Mesenchymal stem cell (in vitro differentiated cells and primary cell): ENCODE results near the gene MBTPS1.

Source experiments
- DNase-seq: peaks from one replicate; pipeline ENCODE4 v3.0.0-alpha.2; 2013
- H2AFZ ChIP-seq: one replicate; pipeline ENCODE4 v1.6.1; 2013; ENCODE audit warnings: low read depth, mild to moderate bottlenecking, control low read depth, inconsistent platforms, low read length, moderate library complexity
- H2AK5ac ChIP-seq: 2 replicates; pipeline ENCODE4 v1.6.1; 2013; ENCODE audit warnings: low read length, moderate library complexity, mild to moderate bottlenecking, inconsistent platforms; ENCODE audit not compliant: severe bottlenecking
- H2BK120ac ChIP-seq: one replicate; pipeline ENCODE4 v1.6.1; 2013; ENCODE audit warnings: low read depth, mild to moderate bottlenecking, inconsistent platforms, low read length, moderate library complexity
- H2BK12ac ChIP-seq, 2 experiments: one replicate each; pipeline ENCODE4 v1.6.1; 2013; ENCODE audit warnings: inconsistent platforms in 2 of 2, low read length in 2 of 2, mild to moderate bottlenecking in 2 of 2, moderate library complexity in 2 of 2, control low read depth in 1 of 2
- H2BK15ac ChIP-seq: one replicate; pipeline ENCODE4 v1.6.1; 2013; ENCODE audit warnings: mild to moderate bottlenecking, low read depth, inconsistent platforms; ENCODE audit not compliant: poor library complexity, severe bottlenecking
- H2BK5ac ChIP-seq: 2 replicates; pipeline ENCODE4 v1.6.1; 2013; ENCODE audit warnings: low read depth, mild to moderate bottlenecking, low read length, control low read depth, inconsistent platforms; ENCODE audit not compliant: poor library complexity, severe bottlenecking
- H3K14ac ChIP-seq, 2 experiments: one replicate each; pipeline ENCODE4 v1.6.1; 2013; ENCODE audit warnings: inconsistent platforms in 2 of 2, low read length in 2 of 2, control low read depth in 1 of 2, mild to moderate bottlenecking in 1 of 2, moderate library complexity in 1 of 2
- H3K18ac ChIP-seq, 2 experiments: one replicate each; pipeline ENCODE4 v1.6.1; 2013; ENCODE audit warnings: inconsistent platforms in 2 of 2, low read length in 2 of 2, control low read depth in 1 of 2, low read depth in 1 of 2, mild to moderate bottlenecking in 1 of 2
- H3K23ac ChIP-seq, 2 experiments: one replicate each; pipeline ENCODE4 v1.6.1; 2013; ENCODE audit warnings: inconsistent platforms in 2 of 2, low read length in 2 of 2, mild to moderate bottlenecking in 2 of 2, moderate library complexity in 2 of 2, control low read depth in 1 of 2
- H3K27ac ChIP-seq: 2 replicates; pipeline ENCODE4 v1.5.1; 2013; ENCODE audit warnings: mild to moderate bottlenecking, moderate library complexity, low read length, control low read depth, inconsistent platforms; ENCODE audit not compliant: poor library complexity, severe bottlenecking
- H3K27me3 ChIP-seq, 2 experiments: 2 replicates each; pipeline versions ENCODE4 v1.6.1 to v1.7.0; 2013; ENCODE audit warnings: low read length in 2 of 2, mild to moderate bottlenecking in 2 of 2, moderate library complexity in 2 of 2, control low read depth in 1 of 2, inconsistent platforms in 1 of 2; ENCODE audit not compliant: control insufficient read depth in 1 of 2, insufficient read depth in 1 of 2
- H3K36me3 ChIP-seq, 2 experiments: 2 replicates each; pipeline versions ENCODE4 v1.6.1 to v1.7.0; 2013; ENCODE audit warnings: low read length in 2 of 2, control low read depth in 1 of 2, inconsistent platforms in 1 of 2, low read depth in 1 of 2, mild to moderate bottlenecking in 1 of 2; ENCODE audit not compliant: insufficient read depth in 2 of 2, control insufficient read depth in 1 of 2
- H3K4ac ChIP-seq, 2 experiments: one replicate each; pipeline ENCODE4 v1.6.1; 2013; ENCODE audit warnings: inconsistent platforms in 2 of 2, low read length in 2 of 2, mild to moderate bottlenecking in 2 of 2, moderate library complexity in 2 of 2, control low read depth in 1 of 2, low read depth in 1 of 2
- H3K4me1 ChIP-seq: 2 replicates; pipeline ENCODE4 v1.6.1; 2013; ENCODE audit warnings: low read depth, low read length, control low read depth; ENCODE audit not compliant: control insufficient read depth, insufficient read depth
- H3K4me2 ChIP-seq: 2 replicates; pipeline ENCODE4 v1.6.1; 2013; ENCODE audit warnings: low read length, mild to moderate bottlenecking, inconsistent platforms; ENCODE audit not compliant: poor library complexity, severe bottlenecking
- H3K4me3 ChIP-seq, 2 experiments: 2 replicates each; pipeline versions ENCODE4 v1.5.1 to v1.7.0; 2013; ENCODE audit warnings: low read length in 2 of 2, mild to moderate bottlenecking in 2 of 2, control low read depth in 1 of 2, low read depth in 1 of 2; ENCODE audit not compliant: insufficient read depth in 1 of 2
- H3K79me1 ChIP-seq: replicated peaks from 2 replicates; pipeline ENCODE4 v1.6.1; 2013; ENCODE audit warnings: mild to moderate bottlenecking, control low read depth, low read length, inconsistent platforms; ENCODE audit not compliant: poor library complexity, severe bottlenecking
- H3K9ac ChIP-seq: 2 replicates; pipeline ENCODE4 v1.7.0; 2013; ENCODE audit warnings: mild to moderate bottlenecking, low read length, moderate library complexity
- H3K9me3 ChIP-seq: 2 replicates; pipeline ENCODE4 v1.7.0; 2013; ENCODE audit warnings: mild to moderate bottlenecking, low read length; ENCODE audit not compliant: control insufficient read depth
- H4K8ac ChIP-seq: one replicate; pipeline ENCODE4 v1.6.1; 2013; ENCODE audit warnings: inconsistent platforms, mild to moderate bottlenecking, low read length, moderate library complexity
- H4K91ac ChIP-seq: one replicate; pipeline ENCODE4 v1.6.1; 2013; ENCODE audit warnings: mild to moderate bottlenecking, low read length, inconsistent platforms
- WGBS: methylation state at CpG from one replicate; pipeline ENCODE4 v1.1.7; 2013; ENCODE audit warnings: mixed read lengths; 5-methylcytosine and 5-hydroxymethylcytosine counted together

MBTPS1 gene

DNA sequence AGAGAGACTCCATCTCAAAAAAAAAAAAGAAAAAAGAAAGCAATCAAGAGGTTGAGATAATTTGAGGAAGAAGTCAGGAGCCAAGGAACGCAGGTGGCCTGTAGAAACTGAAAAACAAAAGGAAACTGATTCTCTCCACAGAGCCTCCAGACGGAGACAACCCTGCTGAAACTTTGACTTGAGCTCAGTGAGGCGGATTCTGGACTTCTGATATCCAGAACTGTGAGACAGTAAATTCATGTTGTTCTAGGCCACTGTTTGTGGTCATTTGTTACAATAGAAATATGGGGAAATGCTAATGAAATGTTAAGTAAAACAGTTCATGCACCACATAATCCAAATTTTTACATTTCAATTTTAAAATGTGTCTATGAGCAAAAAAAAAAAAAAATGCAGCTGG is 5.2 kb downstream of the MBTPS1 start:
- no peak for DNase-seq
- Histone ChIP-seq H3K18ac (no peak overlapping the region), H4K91ac (no peak overlapping the region), H3K4me1 (peaks cover 3% of the 10 kb centered on the region), H3K79me1 (peaks cover 15% of the 10 kb centered on the region), H2BK12ac (no peak overlapping the region), H3K4me3 (no peak overlapping the region), H3K27me3 (no peaks in the 10 kb centered on the region), H3K36me3 (peaks cover 10 to 20% of the 10 kb centered on the region in 2 experiments), H3K4ac (no peak overlapping the region), H2BK120ac (no peak overlapping the region), H3K27ac (no peak overlapping the region), H3K14ac (no peak overlapping the region), H4K8ac (no peak overlapping the region), H3K9me3 (no peaks in the 10 kb centered on the region), H3K23ac (no peak overlapping the region), H2AK5ac (no peak overlapping the region), H2BK15ac (no peak overlapping the region), H3K9ac (no peak overlapping the region), H2BK5ac (no peak overlapping the region), H2AFZ (no peak overlapping the region), H3K4me2 (no peak overlapping the region)
- over 99% methylated on average over 3 of the region's 3 CpGs for WGBS

DNA sequence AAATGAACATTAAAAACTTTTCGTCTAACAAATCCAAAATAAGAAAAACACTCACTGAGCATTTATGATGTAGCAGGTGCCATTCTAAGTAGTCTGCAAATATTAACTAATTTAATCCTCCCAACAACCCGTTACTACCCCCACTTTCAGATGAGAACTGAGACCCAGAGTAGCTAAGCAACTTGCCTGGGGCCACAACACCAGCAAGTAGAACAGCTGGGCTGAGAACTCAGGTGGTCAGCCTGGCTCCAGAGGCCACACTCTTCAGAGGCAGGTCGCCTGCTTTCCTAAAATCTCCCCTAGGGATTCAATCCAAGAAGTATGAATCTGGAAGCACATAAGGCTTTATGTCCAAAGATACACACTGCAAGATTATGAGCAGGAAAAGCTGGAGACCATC is 6.2 kb downstream of the MBTPS1 start:
- Histone ChIP-seq H2BK12ac (no peak overlapping the region), H3K79me1 (peaks cover 17% of the 10 kb centered on the region), H2AFZ (no peak overlapping the region), H3K14ac (no peak overlapping the region), H4K91ac (no peak overlapping the region), H3K9ac (no peak overlapping the region), H2BK5ac (no peak overlapping the region), H3K27me3 (no peaks in the 10 kb centered on the region), H2BK15ac (no peak overlapping the region), H3K27ac (no peak overlapping the region), H2AK5ac (no peak overlapping the region), H3K23ac (no peak overlapping the region), H3K18ac (no peak overlapping the region), H2BK120ac (no peak overlapping the region), H3K9me3 (no peaks in the 10 kb centered on the region), H3K4me3 (no peak overlapping the region), H3K4me2 (no peak overlapping the region), H3K36me3 (peaks cover 15 to 23% of the 10 kb centered on the region in 2 experiments), H3K4ac (no peak overlapping the region), H3K4me1 (peaks cover 4% of the 10 kb centered on the region), H4K8ac (no peak overlapping the region)
- no peak for DNase-seq
- WGBS = 99% methylated on average over 3 of the region's 3 CpGs

DNA sequence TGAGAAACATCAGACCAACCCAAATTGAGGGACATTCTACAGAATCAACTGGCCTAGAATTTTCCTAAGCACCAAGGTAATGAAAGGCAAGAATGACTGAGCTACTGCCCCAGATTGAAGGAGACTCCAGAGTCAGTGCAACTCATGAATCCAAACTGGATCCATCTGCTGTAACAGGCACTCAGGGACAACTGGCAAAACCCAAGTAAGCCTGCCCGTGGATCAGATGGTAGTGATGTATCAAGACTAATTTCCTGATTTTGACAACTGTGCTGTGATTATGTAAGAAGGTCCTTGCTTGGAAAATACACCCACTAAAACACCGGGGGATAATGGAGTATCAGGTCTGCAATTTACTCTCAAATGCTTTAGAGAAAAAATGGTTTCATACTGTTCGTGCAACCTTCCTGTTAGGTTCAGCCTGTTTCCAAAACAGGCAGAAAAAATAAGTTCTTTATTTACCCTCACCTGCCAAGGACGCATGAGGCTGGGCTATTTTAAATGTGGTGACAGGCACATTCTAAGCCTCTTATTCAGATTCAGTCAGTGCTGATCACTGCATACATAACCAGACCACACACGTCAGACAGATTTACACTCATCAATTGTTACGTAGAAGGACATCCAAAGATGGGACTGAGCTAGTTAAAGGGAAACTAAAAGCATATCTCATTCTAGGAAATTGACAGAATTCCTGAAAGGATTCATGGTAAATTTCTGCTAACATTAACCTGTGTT is 7.0 kb downstream of the MBTPS1 start:
- Histone ChIP-seq H3K9me3 (no peaks in the 10 kb centered on the region), H3K23ac (no peak overlapping the region), H3K27ac (no peak overlapping the region), H2BK120ac (no peak overlapping the region), H2BK5ac (no peak overlapping the region), H3K9ac (no peak overlapping the region), H2AK5ac (no peak overlapping the region), H3K4me3 (no peak overlapping the region), H4K8ac (no peak overlapping the region), H3K4ac (no peak overlapping the region), H3K18ac (no peak overlapping the region), H3K79me1 (peaks cover 21% of the 10 kb centered on the region), H3K36me3 (peaks cover 18 to 23% of the 10 kb centered on the region in 2 experiments), H2BK12ac (no peak overlapping the region), H4K91ac (no peak overlapping the region), H2AFZ (no peak overlapping the region), H3K4me1 (peaks cover 4% of the 10 kb centered on the region), H3K14ac (no peak overlapping the region), H2BK15ac (no peak overlapping the region), H3K27me3 (no peaks in the 10 kb centered on the region), H3K4me2 (no peak overlapping the region)
- WGBS = 93% methylated on average over 4 of the region's 6 CpGs
- no peak for DNase-seq

DNA sequence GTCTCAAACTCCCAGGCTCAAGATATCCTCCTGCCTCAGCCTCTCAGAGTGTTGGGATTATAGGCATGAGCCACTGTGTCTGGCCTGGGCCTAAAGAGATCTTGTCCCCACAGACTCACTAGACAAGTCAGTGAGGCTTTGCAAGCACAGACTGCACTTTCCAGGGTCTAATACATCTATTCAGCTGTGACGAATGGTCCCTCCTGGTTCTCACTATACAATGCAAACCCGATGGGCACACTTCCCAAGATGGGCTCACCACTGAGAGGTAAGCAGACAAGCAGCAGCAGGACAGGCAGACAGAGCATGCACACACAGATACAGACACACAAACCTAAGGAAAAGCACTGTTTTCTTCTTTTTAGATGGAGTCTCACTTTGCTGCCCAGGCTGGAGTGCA is 8.8 kb downstream of the MBTPS1 start:
- H3K9me3 ChIP-seq = no peaks in the 10 kb centered on the region
- peaks cover 18 to 23% of the 10 kb centered on the region in 2 experiments for H3K36me3 ChIP-seq
- no peak overlapping the region for H3K18ac ChIP-seq
- no peak overlapping the region for H2BK120ac ChIP-seq
- H2BK12ac ChIP-seq = no peak overlapping the region
- no peak overlapping the region for H3K4ac ChIP-seq
- DNase-seq = no peak
- no peak overlapping the region for H2BK15ac ChIP-seq
- H2AFZ ChIP-seq = no peak overlapping the region
- no peak overlapping the region for H4K91ac ChIP-seq
- 89% methylated on average over 2 of the region's 2 CpGs for WGBS
- no peak overlapping the region for H3K9ac ChIP-seq
- H3K14ac ChIP-seq = no peak overlapping the region
- H3K23ac ChIP-seq = no peak overlapping the region
- H3K27ac ChIP-seq = no peak overlapping the region
- no peak overlapping the region for H2BK5ac ChIP-seq
- H3K4me2 ChIP-seq = no peak overlapping the region
- no peak overlapping the region for H4K8ac ChIP-seq
- peaks cover 26% of the 10 kb centered on the region for H3K79me1 ChIP-seq
- H3K4me3 ChIP-seq = no peak overlapping the region
- H2AK5ac ChIP-seq = no peak overlapping the region
- peaks cover 4% of the 10 kb centered on the region for H3K4me1 ChIP-seq
- no peaks in the 10 kb centered on the region for H3K27me3 ChIP-seq
